HG02759 (cell line): ENCODE results near the gene CDK5RAP2.

Experiments used
- ATAC-seq: cut with Tn5 transposase; IDR thresholded peaks from one replicate; pipeline ENCODE4 v1.9.1; 2021; ENCODE audit warnings: mild to moderate bottlenecking, moderate library complexity; ENCODE audit not compliant: unreplicated experiment

Gene CDK5RAP2

DNA sequence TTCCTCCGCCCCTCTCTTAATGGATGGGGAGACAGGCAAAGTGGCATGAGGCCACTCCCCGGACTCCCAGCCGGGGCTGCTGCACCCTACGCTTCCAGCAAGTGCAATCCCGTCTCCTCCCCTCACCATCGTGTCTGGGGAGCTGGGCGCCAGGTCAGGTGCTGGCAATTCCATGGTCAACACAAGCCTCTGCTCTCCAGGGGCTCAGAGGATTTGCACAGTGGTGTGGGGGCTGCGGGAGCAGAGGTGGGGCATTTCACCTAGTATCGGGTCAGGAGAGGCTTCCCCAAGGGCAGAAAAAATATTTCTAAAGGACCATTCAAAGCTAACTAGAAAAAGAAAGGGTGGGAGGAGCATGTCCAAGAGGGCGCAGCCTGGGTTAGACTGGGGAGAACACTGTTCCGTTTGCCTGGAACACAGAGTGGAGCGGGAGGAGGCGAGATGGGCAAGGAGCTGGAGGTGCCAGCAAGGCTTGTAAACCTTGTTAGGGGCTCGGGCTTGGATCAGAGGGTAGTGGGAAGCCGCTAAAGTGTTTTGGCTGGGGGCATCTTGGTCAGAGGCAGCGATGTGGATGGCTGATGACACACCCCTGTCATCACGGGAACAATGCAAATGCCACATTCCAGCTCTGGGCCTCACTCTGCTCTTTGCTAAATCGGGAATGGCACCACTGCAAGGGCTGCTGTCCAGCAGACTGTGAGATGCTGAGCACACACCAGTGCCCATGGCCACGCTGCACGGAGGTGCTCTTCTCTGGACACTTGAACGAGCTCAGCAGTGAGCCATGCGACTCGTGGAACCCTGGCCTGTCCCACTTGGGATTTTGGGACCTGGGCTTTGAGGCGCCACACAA is 191.7 kb downstream of the CDK5RAP2 start:
- no peak for ATAC-seq

DNA sequence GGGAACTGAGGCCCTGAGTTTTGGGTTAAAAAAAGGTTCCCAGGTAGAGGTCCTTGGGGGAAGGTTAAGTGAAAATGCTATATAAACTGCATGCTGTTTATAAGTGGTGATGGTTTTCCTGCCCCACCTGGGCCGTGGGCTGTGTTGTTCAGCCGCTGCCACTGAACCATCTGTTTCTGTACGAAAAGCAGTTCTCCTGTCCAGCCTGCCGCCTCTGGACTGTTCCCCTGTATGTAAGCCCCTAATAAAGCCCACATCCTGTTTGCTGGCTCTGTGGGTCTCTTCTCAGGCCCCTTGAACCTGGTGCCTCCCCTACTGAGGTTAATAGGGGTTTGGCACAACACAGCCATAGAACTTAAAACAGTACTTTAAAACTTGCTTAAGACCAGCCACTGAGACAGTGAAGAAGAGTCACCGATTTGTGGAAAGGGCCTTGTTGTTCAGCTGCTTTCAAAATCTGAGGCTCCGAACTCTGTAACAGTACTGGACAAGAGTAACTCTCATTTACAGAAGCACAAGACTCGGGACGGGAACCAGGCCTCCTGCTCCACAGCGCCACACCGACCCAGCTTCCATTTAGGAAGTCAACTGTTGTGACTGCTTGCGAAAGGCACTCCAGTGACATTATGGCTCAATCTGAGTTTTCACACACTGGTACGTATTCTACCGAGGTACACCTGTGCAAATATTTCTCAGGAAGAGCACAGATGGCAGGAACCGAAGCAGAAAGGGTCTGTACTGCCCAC is 192.5 kb downstream of the CDK5RAP2 start:
- no peak for ATAC-seq

DNA sequence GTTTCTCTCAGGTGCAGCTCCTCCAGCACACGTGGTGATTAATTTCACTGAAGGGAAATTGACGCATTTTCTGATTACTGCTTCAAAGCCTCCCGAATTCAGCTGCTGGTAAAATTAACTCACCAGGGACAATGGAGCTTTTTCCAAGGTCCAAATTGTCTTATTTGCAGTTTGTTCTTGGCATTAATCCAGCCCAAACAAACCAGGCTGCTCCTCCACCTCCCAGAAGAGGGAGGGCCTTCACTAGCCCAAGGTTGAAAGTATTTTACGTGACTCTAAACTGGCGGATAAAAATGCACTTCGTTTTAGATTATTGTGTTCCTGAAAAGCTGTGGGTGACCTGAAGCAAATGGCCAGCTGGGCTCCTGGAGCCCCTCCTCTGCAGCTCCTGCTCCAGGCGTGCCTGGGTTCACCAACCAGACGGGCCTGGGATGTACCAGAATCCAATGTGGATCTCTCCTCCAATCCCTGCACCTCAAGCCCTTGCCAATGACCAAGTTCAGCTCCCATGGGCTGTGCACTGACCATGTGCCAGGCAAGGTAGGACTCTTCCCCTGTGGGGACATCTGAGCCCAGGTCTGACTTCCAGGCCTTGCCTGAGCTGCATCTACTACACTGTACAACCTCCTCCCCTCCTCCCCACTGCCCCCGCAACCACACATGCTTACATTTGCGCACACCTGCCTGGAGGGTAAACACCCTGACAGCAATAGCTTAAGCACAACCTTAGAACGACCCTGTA is 193.4 kb downstream of the CDK5RAP2 start:
- no peak for ATAC-seq

DNA sequence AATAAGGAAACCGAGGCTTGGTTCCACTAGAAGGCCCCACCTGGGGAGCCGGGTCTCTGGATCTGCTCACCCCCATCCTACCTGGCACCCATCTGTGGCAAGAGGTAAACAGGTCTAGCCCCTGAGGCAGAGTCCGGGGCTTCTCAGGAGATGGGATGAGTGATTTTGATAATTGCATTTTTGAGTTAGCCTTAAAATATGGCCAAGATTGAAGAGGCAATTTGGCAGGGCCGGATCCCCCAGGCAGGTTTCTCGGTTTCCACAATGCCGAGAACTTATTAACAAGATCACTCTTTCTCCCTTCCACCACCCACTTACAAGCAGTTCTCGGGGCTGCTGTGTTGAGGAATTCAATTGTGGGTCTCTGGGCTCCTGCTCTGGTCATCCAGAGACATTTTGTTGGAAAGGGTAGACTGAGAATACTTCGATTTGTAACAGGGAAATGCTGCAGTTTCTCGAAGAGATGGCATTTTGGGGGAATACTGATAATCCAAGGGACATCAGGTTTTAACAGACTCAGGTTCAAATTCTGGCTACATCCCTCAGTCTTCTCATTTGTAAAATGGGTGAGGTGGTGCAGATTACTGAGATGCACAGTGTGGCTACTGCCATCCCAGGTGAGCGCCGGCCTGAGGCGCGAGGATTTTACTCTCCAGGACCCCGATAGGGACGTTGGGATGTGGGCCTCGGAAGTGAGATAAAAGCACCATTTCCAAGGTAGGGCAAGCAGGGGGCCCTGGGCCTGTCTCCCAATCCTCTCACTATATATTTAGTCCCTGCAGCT is 194.2 kb downstream of the CDK5RAP2 start:
- no peak for ATAC-seq

GRCh38 chr9:120384925-120385272 is 195.1 kb downstream of the CDK5RAP2 start:
- no peak for ATAC-seq

DNA sequence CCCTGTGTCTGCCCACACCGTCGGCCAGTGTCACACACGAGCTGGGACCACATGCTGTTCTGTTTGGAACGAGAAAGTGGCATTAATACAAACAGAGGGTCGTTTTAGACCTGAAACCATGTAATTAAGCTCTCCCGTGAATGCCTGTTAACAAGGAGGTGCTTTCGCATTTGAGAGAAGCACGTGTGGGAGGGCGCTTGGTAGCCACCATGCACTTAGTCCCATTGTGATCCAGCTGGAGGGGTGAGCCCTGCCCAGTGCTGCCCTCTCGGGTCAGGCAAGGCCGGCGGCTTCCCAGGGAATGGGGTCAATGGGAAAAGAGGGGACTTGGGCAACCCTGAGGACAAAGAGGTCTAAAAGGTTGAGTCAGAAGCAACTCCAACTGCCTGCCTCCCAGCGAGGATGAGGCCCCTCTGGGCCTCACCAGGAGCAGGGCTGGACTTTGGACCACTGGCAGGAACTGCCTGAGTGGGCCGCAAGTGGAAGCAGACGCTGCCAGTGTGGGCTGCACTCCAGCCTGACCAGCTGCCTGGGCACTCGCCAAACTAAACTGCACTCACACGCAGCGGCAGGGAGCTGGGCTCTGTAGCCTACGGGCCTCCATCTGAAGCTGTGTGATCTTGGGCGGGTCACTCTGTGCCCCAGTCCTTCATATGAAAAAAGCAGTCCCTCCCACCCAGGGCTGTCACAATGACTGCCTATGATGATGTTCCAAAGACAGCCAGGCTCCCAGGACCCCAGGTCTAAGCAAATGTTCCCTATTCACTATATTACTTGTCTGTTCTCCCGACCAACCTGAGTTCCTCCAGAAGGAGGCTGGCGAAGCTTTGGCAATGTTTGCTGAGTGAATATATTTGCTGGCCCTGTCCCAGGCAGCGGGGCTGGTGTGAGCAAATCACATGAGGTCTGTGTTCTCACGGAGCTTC is 195.7 kb downstream of the CDK5RAP2 start:
- no peak for ATAC-seq

DNA sequence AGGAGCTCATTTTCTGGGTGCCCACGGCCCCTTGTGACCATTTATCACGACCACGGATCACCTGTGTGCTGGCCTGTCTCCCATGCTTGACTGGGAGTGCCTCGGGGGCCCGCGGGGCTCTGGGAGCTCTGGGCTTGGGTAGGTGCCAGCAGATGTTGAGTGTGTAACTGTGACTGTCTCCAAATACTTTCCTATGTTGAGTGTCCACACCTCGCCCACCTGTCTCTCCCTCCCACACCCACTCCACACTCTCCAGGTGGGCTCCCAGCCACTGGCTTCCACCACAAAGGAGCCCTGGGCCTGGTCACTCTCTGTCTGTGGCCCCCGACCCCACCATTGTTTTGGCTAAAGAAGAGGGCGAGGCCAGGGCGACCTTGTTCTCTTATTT is 196.4 kb downstream of the CDK5RAP2 start:
- no peak for ATAC-seq

DNA sequence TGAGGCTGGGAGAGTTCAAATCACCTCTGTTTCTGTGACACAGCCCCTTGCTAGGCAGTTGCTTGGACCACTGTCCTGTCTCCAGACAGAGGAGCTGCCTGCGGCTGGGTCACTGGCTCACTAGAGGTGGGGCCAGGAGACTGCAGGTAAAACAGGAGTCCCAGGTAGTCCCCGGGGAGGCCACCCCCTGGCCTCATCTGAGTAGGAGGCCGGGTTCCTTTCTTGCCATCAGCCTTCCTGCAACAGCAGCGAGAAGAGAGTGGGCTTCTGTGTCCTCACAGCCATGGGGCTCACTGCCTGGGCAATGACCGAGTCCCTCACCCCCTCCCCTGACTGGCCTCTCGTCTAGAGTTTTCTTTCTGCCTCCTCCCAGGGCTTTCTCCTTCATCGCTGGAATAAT is 197.5 kb downstream of the CDK5RAP2 start:
- no peak for ATAC-seq

GRCh38 chr9:120381839-120382238 is 198.1 kb downstream of the CDK5RAP2 start:
- no peak for ATAC-seq

- no peak for ATAC-seq
These were observed 200.4 kb downstream of the CDK5RAP2 start for GRCh38 chr9:120379611-120380010.

GRCh38 chr9:120378680-120379079 is 201.3 kb downstream of the CDK5RAP2 start:
- no peak for ATAC-seq

- no peak for ATAC-seq
These were observed 202.5 kb downstream of the CDK5RAP2 start for GRCh38 chr9:120377268-120378159.

- ATAC-seq, result no peak
These were observed 203.9 kb downstream of the CDK5RAP2 start for GRCh38 chr9:120376101-120376500.

GRCh38 chr9:120375316-120375715 is 204.7 kb downstream of the CDK5RAP2 start:
- ATAC-seq, result no peak

DNA sequence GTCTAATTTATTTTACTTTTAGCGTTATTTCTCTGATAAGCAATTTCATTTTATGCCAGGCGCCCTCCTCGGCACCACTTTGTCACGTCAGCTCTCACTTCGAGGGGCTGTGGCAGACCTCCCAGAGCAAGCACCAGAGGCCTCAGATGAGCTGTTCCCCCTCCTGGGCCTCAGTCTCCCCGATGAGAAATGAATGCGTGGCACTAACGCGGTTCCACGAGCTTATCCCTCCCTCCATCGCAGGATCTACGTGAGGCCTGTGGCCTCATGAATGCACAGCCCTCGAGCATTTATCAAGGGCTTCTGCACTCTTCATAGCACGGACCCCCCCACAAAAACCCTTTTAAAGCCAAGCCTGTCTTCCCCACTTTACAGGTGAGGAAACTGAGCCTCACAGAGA is 205.2 kb downstream of the CDK5RAP2 start:
- no peak for ATAC-seq

DNA sequence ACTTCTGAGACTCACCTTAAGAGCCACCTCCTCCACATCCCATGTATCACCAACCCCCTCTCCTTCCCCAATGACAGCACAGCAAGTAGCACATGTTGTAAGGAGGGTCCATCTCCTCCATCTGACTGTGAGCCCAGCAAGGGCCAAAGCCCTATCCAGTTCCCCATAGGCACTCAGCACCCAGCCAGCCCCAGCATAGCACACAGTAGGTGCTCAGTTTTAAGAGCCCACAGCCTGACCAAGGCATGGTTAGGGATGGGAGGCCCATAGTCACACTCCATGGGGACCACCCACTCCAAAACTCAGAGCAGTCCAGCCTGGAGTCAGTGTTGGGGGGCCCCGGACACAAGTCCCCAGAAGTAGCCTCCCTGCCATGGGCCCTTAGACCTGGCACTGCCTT is 205.7 kb downstream of the CDK5RAP2 start:
- ATAC-seq, result no peak

- no peak for ATAC-seq
These were observed 207.9 kb downstream of the CDK5RAP2 start for GRCh38 chr9:120372040-120372439.

- ATAC-seq, result no peak
These were observed 210.3 kb downstream of the CDK5RAP2 start for GRCh38 chr9:120369608-120370220.
